MCF 10A (cell line): Measurements from ENCODE around the gene WNT8A. TPM values are rescaled to one million over a fixed set of nuclear protein-coding genes. Genes with fewer than 3 reads are reported as not detected.

Source experiments
- BruUV-seq: library from RNA; stranded (reverse); fragments of 400-500 nt; replicated peaks from 2 replicates; lab custom pipeline; 2021; lab: Mats Ljungman, UMichigan
- CTCF ChIA-PET: fragments of 300-600 bp; sonication (Branson Sonifier 250); formaldehyde crosslinking; extraction: SDS; loops from one replicate; lab custom pipeline; 2021; ENCODE audit warnings: antibody characterized with exemption, inconsistent platforms; lab: Yijun Ruan, JAX
- POLR2A ChIA-PET: fragments of 300-600, 350-650 bp; sonication (Branson Sonifier 250); formaldehyde crosslinking; extraction: SDS; loops from one replicate; lab custom pipeline; 2020; ENCODE audit warnings: antibody characterized with exemption, inconsistent platforms; lab: Yijun Ruan, JAX
- DNase-seq: peaks from one replicate; pipeline ENCODE4 v3.0.0-alpha.2; 2018; ENCODE audit not compliant: unreplicated experiment
- H3K27ac Mint-ChIP-seq: one replicate; pipeline ENCODE4 v1.8.0; 2022; ENCODE audit warnings: mild to moderate bottlenecking, low read depth, mixed read lengths; ENCODE audit not compliant: unreplicated experiment
- H3K27me3 Mint-ChIP-seq: one replicate; pipeline ENCODE4 v1.8.0; 2022; ENCODE audit warnings: mixed read lengths; ENCODE audit not compliant: insufficient read depth, unreplicated experiment
- H3K36me3 Mint-ChIP-seq: one replicate; pipeline ENCODE4 v1.8.0; 2022; ENCODE audit warnings: mild to moderate bottlenecking, moderate library complexity, mixed read lengths; ENCODE audit not compliant: insufficient read depth, unreplicated experiment
- H3K4me1 Mint-ChIP-seq: one replicate; pipeline ENCODE4 v1.8.0; 2022; ENCODE audit warnings: mixed read lengths; ENCODE audit not compliant: insufficient read depth, unreplicated experiment
- H3K4me3 Mint-ChIP-seq: one replicate; pipeline ENCODE4 v1.8.0; 2022; ENCODE audit warnings: mild to moderate bottlenecking, moderate library complexity, mixed read lengths; ENCODE audit not compliant: unreplicated experiment
- H3K9me3 Mint-ChIP-seq: one replicate; pipeline ENCODE4 v1.8.0; 2022; ENCODE audit warnings: mixed read lengths; ENCODE audit not compliant: unreplicated experiment
- CTCF ChIP-seq: fragments of 200-600 bp; IDR thresholded peaks from one replicate; pipeline ENCODE4 v1.8.0; 2022; ENCODE audit warnings: antibody characterized with exemption, mild to moderate bottlenecking; ENCODE audit not compliant: unreplicated experiment
- intact Hi-C: fragments of 100-400 bp; cut with micrococcal nuclease; formaldehyde crosslinking; loops from 2 replicates; pipeline ENCODE4 v1.14.1; 2022
- total RNA-seq: library from RNA; stranded (reverse); gene quantifications from 2 replicates; pipeline ENCODE4 v1.2.3, GENCODE V29; 2022

Gene WNT8A
- total RNA-seq, 1 experiment from 2014 or later: not detected

- Mint-ChIP-seq H3K4me1 (no peaks in the 10 kb centered on the region), H3K9me3 (no peaks in the 10 kb centered on the region), H3K27ac (no peak overlapping the region), H3K4me3 (no peak overlapping the region), H3K27me3 (no peaks in the 10 kb centered on the region), H3K36me3 (no peaks in the 10 kb centered on the region)
- DNase-seq: peak; percentile 82
- TF ChIP-seq CTCF: peak; percentile 95
- BruUV-seq: no TSS peak
- ChIA-PET POLR2A (interaction anchor here (1.0 to 1.2 kb wide), 3 partner anchors 54 to 57 kb away, joined by 3 read pairs; no protein-coding TSS in a partner anchor), CTCF (interaction anchor here (0.5 to 10.0 kb wide), 61 partner anchors 9 to 457 kb away, joined by 3 to 199 read pairs (median 5); partner anchors contain the start of genes BRD8, FAM13B and NME5)
- intact Hi-C loops: loop anchor here (1.0 to 2.0 kb wide), 3 partner anchors 34 to 101 kb away; partner anchors contain the start of gene BRD8
Observed at GRCh38 chr5:138077064-138077696, 6.7 kb upstream of the WNT8A start.

GRCh38 chr5:138078006-138078643 is 5.7 kb upstream of the WNT8A start:
- CTCF ChIA-PET: interaction anchor here (0.6 to 10.0 kb wide), 48 partner anchors 9 to 1003 kb away, joined by 3 to 199 read pairs (median 7); partner anchors contain the start of genes BRD8, FAM13B and NME5

GRCh38 chr5:138082033-138082432 is 1.8 kb upstream of the WNT8A start:
- H3K4me1 Mint-ChIP-seq: no peaks in the 10 kb centered on the region
- no peaks in the 10 kb centered on the region for H3K36me3 Mint-ChIP-seq
- CTCF ChIA-PET: interaction anchor here (0.6 to 3.5 kb wide), 13 partner anchors 9 to 1367 kb away, joined by 3 to 36 read pairs (median 5); no protein-coding TSS in a partner anchor
- intact Hi-C loops: no loop called here
- POLR2A ChIA-PET: no interaction called here
- no peak for TF ChIP-seq CTCF
- H3K27ac Mint-ChIP-seq: no peak overlapping the region
- no peaks in the 10 kb centered on the region for H3K9me3 Mint-ChIP-seq
- no peak overlapping the region for H3K4me3 Mint-ChIP-seq
- BruUV-seq: no TSS peak
- DNase-seq: no peak
- no peaks in the 10 kb centered on the region for H3K27me3 Mint-ChIP-seq

More at GRCh38 chr5:138078006-138078643, 5.7 kb upstream of the WNT8A start:
- Mint-ChIP-seq H3K9me3 (no peaks in the 10 kb centered on the region), H3K27ac (no peak overlapping the region), H3K27me3 (no peaks in the 10 kb centered on the region), H3K36me3 (no peaks in the 10 kb centered on the region), H3K4me1 (no peaks in the 10 kb centered on the region), H3K4me3 (no peak overlapping the region)
- POLR2A ChIA-PET: interaction anchor here (0.5 to 1.5 kb wide), 6 partner anchors 12 to 80 kb away, joined by 3 to 4 read pairs (median 3); no protein-coding TSS in a partner anchor
- intact Hi-C loops: no loop called here
- no peak for DNase-seq
- no TSS peak for BruUV-seq
- TF ChIP-seq CTCF: no peak

- Mint-ChIP-seq H3K27ac (no peak overlapping the region), H3K27me3 (peaks cover 79% of the 10 kb centered on the region), H3K4me1 (no peaks in the 10 kb centered on the region), H3K36me3 (no peaks in the 10 kb centered on the region), H3K9me3 (no peaks in the 10 kb centered on the region), H3K4me3 (no peak overlapping the region)
- no TSS peak for BruUV-seq
- intact Hi-C loops: no loop called here
- POLR2A ChIA-PET: interaction anchor here (0.6 kb wide), 1 partner anchor 10 kb away, joined by 3 read pairs; no protein-coding TSS in a partner anchor
- DNase-seq: no peak
- TF ChIP-seq CTCF: no peak
- CTCF ChIA-PET: interaction anchor here (0.6 to 7.7 kb wide), 8 partner anchors 9 to 260 kb away, joined by 3 to 122 read pairs (median 6); no protein-coding TSS in a partner anchor
Observed at GRCh38 chr5:138091685-138092084, 7.9 kb downstream of the WNT8A start.
